Stimulated activated CD4-positive, alpha-beta T cell treated with anti-CD3 and anti-CD28 coated beads, Interleukin-2, amount 100 ng/mL, for 48 hours (primary cell): ENCODE data around the gene LYPD4.

Experiments used
- DNase-seq, 2 donors: peaks; one replicate each; pipeline ENCODE4 v3.0.0-alpha.2; 2020

The LYPD4 gene

GRCh38 chr19:41872775-41873647 lies 28.5 kb upstream of the LYPD4 start:
- DNase-seq = peak; percentile 66 to 70

GRCh38 chr19:41872384-41872774 lies 27.9 kb upstream of the LYPD4 start:
- DNase-seq = no peak

- peak; percentile 57 for DNase-seq
Observed at GRCh38 chr19:41871573-41872383, 27.3 kb upstream of the LYPD4 start.

DNA sequence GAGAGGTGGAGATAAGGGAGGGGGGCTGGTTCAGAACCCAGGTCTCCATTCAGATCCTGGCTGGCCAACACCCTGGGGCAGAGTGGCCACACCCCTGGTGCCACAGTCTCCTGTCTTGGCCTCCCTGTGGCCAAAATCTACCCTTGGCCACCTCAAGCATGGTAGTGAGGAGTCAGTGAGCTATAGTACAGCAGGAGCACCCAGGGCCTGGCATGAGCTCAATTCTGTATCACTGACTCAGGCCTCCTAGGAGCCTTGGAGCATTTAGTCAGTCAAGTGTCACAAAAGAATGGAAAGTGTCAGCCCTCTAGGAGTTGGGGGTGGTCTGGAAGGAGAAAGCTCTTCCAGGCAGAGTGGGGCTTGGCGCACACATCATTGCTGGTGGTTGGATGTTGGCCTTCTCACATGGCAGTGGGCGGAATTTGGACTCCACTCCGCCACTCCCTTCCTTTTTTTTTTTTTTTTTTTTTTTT lies 26.0 kb upstream of the LYPD4 start:
- DNase-seq = no peak

- no peak for DNase-seq
Observed at GRCh38 chr19:41869374-41869955, 25.0 kb upstream of the LYPD4 start.

- DNase-seq = no peak
Observed at GRCh38 chr19:41868989-41869300, 24.5 kb upstream of the LYPD4 start.

DNA sequence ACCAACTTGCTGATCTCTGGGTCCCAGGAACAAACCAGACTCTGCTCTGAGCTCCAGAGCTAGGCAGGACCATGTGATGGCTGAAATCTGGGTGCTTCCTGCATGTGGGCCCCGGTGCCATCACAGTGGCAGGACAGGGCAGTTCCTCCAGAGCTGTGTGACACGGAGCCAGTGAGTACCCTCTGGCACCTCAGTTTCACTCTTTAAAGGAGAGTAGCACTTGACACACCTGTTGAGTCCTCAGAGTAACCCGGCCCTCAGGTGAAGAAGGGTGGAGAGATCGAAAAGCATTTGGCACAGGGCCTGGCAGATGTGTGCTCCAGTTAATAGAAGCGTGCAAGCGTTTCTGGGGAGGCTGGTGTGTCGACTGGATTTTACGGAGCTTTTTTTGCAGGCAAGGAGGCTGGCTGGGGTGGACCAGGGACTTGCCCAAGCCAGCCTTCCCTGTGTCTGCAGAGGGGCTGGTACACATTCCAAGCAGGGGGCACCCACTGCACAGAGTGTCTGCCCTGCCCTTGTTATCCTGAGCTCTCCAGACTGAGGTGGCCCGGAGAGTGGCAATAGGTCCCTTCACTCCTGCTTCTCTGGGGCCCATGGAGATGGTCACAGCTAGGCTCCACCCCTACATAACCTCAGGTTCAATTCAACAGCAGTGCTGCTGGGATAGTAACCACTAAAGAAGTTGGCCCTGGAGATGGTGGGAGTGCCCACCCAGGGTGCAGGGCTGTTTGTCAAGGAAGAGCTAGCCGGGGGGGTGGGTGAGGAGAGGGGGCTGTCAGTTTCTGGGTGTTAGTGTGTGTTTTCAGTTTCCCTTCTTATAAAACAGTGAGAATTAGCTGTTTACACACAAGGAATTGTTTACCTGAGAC lies 23.9 kb upstream of the LYPD4 start:
- DNase-seq = no peak

- no peak for DNase-seq
Observed at GRCh38 chr19:41866284-41866683, 21.8 kb upstream of the LYPD4 start.

DNA sequence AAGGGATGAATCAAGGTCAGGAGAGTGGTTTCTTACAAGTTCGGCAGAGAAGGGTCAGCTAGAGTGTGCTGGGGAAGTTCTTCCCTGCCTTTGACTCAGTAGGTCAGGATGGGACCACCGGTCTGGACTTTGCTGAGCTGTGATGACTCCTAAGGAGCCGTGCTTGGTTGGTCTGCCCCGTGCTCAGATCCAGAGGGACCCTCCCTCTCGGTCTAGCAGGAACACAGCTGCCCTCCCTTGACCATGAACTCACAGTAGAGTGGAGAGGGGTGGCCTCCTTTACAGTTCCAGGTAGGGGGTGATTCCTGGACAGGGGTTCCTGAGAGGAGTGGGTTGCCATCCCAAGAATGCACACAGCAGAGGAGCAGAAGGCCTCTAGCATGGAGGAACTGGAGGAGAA lies 19.9 kb upstream of the LYPD4 start:
- DNase-seq = no peak

DNA sequence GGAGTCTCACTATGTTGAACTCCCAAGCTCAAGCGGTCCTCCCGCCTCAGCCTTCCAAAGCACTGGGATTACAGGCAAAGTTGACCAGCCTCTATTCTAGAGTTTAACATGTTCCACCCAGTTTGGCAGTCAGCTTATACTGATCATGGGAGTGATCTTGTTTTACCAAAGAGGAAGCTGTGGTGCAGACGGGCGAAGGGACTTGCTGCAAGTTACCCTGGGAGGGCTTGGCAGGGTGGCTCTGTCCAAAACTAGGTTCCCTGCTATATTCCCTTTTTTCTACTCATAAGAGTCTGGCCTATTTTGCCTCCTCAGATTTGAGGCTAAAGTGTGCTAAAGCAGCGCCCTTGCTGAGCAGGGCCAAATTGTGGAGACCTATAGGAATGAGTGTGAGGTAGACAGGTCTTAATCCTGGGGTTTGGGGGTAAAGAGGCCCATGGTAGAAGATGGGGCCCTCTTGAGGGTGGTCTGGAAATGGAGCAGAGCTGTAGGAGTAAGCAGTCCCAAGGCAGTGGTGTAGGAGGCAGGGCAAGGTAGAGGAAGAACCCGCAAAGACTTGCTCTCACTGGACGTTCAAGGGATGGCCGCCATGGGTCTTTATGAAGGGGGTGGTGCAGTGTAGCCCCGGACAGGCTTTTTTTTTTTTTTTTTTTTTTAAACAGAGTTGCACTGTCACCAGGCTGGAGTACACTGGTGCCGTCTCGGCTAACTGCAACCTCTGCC lies 18.9 kb upstream of the LYPD4 start:
- DNase-seq = no peak

DNA sequence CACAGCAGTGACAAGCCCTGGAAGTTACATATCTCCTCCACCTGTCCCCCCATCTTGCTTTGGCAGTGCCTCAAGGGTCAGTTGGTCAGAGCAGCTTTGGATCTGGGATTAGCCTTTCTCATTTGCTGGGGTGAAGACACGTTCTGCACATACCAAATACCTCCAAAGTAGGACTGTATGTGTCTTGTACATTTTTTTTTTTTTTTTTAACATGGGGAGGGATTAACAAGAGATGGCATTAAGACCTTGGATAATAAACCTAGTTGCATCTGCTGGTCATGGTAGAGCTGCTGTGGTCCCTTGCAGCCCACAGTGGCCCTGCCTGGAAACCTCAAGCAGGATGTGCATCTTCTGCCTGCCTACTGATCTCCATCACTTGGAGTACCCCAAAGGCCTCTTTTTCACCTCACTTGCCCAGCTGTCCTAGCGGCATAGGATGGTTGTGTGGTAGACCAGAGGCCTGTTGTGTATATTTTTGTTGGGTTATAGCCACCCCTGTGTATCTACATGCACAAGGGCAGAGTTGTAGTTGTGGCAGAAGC lies 18.0 kb upstream of the LYPD4 start:
- DNase-seq = no peak

- no peak for DNase-seq
Observed at GRCh38 chr19:41861846-41862245, 17.4 kb upstream of the LYPD4 start.

DNA sequence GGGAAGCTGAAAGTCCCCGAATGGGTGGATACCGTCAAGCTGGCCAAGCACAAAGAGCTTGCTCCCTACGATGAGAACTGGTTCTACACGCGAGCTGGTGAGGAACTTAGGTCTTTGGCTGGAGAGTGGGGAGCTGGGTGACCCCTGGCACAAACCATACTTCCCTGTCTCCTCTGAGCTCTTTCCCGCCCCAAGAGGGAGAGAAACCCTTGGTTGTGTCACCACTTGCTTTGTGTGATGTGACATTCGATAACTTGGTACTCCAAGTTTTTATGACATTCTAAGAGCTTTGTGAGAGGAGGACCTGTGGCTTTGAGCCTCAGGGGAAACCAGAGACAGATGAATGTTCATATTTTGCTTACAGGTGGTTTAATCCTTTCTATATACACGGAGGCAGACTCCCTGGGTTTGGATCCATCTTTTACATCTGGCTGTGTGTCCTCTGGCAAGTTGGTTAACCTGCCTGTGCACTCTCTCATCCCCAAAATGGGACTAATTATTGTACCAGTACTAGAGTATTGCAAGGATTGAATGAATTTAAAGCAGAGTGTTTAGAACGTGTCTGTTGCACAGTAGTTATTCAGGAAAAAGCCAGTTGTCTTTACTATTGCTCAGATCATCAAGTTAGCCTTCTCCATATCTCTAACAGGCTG lies 16.8 kb upstream of the LYPD4 start:
- no peak for DNase-seq

- no peak for DNase-seq
Observed at GRCh38 chr19:41860419-41861115, 16.1 kb upstream of the LYPD4 start.

- peak; percentile 98 for DNase-seq
Observed at GRCh38 chr19:41859618-41860418, 15.3 kb upstream of the LYPD4 start, which contains the start of gene RPS19. TSS of gene RPS19 (plus strand) at chr19:41860255. CDS start at chr19:41860775, 520 bp downstream.

GRCh38 chr19:41859213-41859617 lies 14.7 kb upstream of the LYPD4 start:
- DNase-seq = no peak

- no peak for DNase-seq
Observed at GRCh38 chr19:41853768-41854167, 9.3 kb upstream of the LYPD4 start.

DNA sequence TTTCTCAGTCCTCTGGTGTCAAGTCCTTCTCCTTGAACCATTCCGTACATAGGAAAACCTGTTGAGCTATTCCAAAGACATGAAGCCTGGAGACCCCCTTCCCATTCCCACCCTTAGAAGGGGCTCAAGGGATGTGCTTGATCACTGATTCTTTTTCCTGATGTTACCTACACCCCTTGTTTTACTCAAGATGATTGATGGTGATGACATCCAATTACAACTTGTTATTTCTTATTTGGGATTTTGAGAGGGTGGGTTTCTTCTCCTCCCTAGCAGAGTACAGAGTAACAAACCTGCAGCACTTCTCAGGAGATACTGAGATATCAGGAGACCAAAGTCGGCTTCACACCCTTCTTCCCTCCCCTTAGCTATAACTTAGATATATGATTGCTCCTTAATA lies 8.9 kb upstream of the LYPD4 start:
- DNase-seq = no peak

- no peak for DNase-seq
Observed at GRCh38 chr19:41851456-41851855, 7.0 kb upstream of the LYPD4 start.

- no peak for DNase-seq
Observed at GRCh38 chr19:41850381-41850780, 5.9 kb upstream of the LYPD4 start.
